OCI-LY7 (cell line): ENCODE measurements around the gene SERINC1. TPM values are rescaled to one million over a fixed set of nuclear protein-coding genes. Genes with fewer than 3 reads are reported as not detected.

Experiments used
- BruUV-seq: library from RNA; stranded (reverse); fragments of 400-500 nt; replicated peaks from 2 replicates; lab custom pipeline; 2021; lab: Mats Ljungman, UMichigan
- CTCF ChIA-PET: fragments of 300-600 bp; sonication (Branson Sonifier 250); formaldehyde crosslinking; loops from one replicate; lab custom pipeline; 2022; ENCODE audit warnings: antibody characterized with exemption; ENCODE audit not compliant: unreplicated experiment; lab: Charles Lee
- POLR2A ChIA-PET: fragments of 300-600 bp; sonication (Branson Sonifier 250); formaldehyde crosslinking; loops from one replicate; lab custom pipeline; 2022; ENCODE audit warnings: antibody characterized with exemption; lab: Charles Lee
- DNase-seq: peaks from one replicate; pipeline ENCODE4 v3.0.0-alpha.2; 2015; ENCODE audit warnings: low spot score
- H2AFZ ChIP-seq: fragments of 200-600 bp; sonication (generic), shearing (Covaris generic); 2 replicates; pipeline ENCODE4 v1.6.1; 2014; ENCODE audit warnings: mild to moderate bottlenecking, antibody characterized with exemption, low read length, moderate library complexity
- H3K27ac ChIP-seq: fragments of 200-600 bp; sonication (generic); 2 replicates; pipeline ENCODE4 v1.5.1; 2014; ENCODE audit warnings: mixed run types, low read depth, mild to moderate bottlenecking, moderate library complexity, low read length, inconsistent platforms; ENCODE audit not compliant: poor library complexity, severe bottlenecking
- H3K36me3 ChIP-seq: fragments of 200-600 bp; sonication (generic); 2 replicates; pipeline ENCODE4 v1.6.1; 2014; ENCODE audit warnings: mild to moderate bottlenecking, antibody characterized with exemption, low read length, moderate library complexity, mixed read lengths; ENCODE audit not compliant: insufficient read depth
- H3K4me1 ChIP-seq: fragments of 200-600 bp; sonication (generic); 2 replicates; pipeline ENCODE4 v1.5.1; 2014; ENCODE audit warnings: mild to moderate bottlenecking, low read length; ENCODE audit not compliant: insufficient read depth, poor library complexity, severe bottlenecking
- H3K4me2 ChIP-seq: fragments of 200-600 bp; sonication (generic); 2 replicates; pipeline ENCODE4 v1.6.1; 2014; ENCODE audit warnings: mild to moderate bottlenecking, low read length
- H3K4me3 ChIP-seq: fragments of 200-600 bp; sonication (generic); 2 replicates; pipeline ENCODE4 v1.5.1; 2014; ENCODE audit warnings: mild to moderate bottlenecking, low read depth, low read length; ENCODE audit not compliant: poor library complexity, severe bottlenecking
- H3K79me2 ChIP-seq: fragments of 200-600 bp; sonication (generic); 2 replicates; pipeline ENCODE4 v1.6.1; 2016; ENCODE audit warnings: low read depth, mild to moderate bottlenecking, low read length, moderate library complexity, mixed read lengths; ENCODE audit not compliant: insufficient read depth
- H3K9me2 ChIP-seq: fragments of 200-600 bp; sonication (generic); 2 replicates; pipeline ENCODE4 v1.6.1; 2016; ENCODE audit warnings: mild to moderate bottlenecking, low read length, mixed read lengths; ENCODE audit not compliant: insufficient read depth
- H3K9me3 ChIP-seq: fragments of 200-600 bp; sonication (generic); 2 replicates; pipeline ENCODE4 v1.6.1; 2014; ENCODE audit warnings: mild to moderate bottlenecking, mixed run types, low read length, mixed read lengths
- H4K20me1 ChIP-seq: fragments of 200-600 bp; sonication (generic); 2 replicates; pipeline ENCODE4 v1.6.1; 2014; ENCODE audit warnings: mild to moderate bottlenecking, antibody characterized with exemption, low read length, moderate library complexity, mixed read lengths; ENCODE audit not compliant: insufficient read depth
- EZH2phosphoT487 ChIP-seq: fragments of 200-600 bp; sonication (generic); IDR thresholded peaks from 2 replicates; pipeline ENCODE4 v1.6.1; 2018; ENCODE audit warnings: low read depth, borderline replicate concordance, mild to moderate bottlenecking, mixed run types, antibody characterized with exemption, low read length, moderate library complexity, mixed read lengths
- intact Hi-C: fragments of 100-400 bp; cut with micrococcal nuclease; formaldehyde crosslinking; loops from one replicate; pipeline ENCODE4 v1.10.0; 2022; ENCODE audit not compliant: unreplicated experiment
- total RNA-seq, 2 experiments: library from RNA; depleted of rRNA in 1 of 2; stranded (reverse); fragments of >200 nt in 1 of 2; shearing (Covaris generic) in 1 of 2; gene quantifications; 2 replicates each; pipeline ENCODE4 v1.2.3, GENCODE V29; 2014 to 2022
- TF ChIP-seq, protein P1 (sequence below): fragments of 200-600 bp; sonication (generic); conservative IDR thresholded peaks from 2 replicates; pipeline ENCODE4 v1.5.1; 2014; ENCODE audit warnings: mild to moderate bottlenecking, antibody characterized with exemption, low read length, moderate library complexity, mixed read lengths

SERINC1 gene
- total RNA-seq, 2 experiments from 2014 or later, result 12.8 to 26.0 TPM

DNA sequence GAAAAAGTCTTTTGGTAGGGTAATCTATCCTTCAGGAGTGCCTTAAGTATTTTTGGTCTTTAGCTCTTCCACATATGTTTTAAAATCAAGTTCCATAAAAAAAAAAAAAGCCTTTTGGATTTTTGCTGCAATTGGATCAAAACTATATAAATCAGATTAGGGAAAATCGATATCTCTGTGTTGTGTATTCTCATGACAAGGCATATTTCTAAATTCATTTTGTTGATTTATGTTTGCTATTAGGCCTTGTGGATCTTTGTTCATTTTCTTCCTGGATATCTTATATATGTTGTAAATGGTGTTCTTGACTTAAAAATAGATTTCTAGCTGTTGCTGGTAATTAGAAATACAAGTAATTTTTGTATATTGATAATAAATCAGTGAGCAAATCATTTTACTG, 63.4 kb downstream of the SERINC1 start:
- POLR2A ChIA-PET, result interaction anchor here (1.2 kb wide), 2 partner anchors 10 to 18 kb away, joined by 3 read pairs; no protein-coding TSS in a partner anchor
- Histone ChIP-seq H3K4me1 (no peaks in the 10 kb centered on the region), H3K79me2 (peaks cover 95% of the 10 kb centered on the region), H3K36me3 (peaks cover 50% of the 10 kb centered on the region), H2AFZ (no peak overlapping the region), H3K4me2 (no peak overlapping the region), H3K9me2 (no peaks in the 10 kb centered on the region), H3K27ac (no peak overlapping the region), H4K20me1 (peaks cover 19% of the 10 kb centered on the region), H3K4me3 (no peak overlapping the region), H3K9me3 (no peaks in the 10 kb centered on the region; the same call in 1 of the 2 replicates)
- no peak for DNase-seq
- CTCF ChIA-PET, result no interaction called here
- no peak for TF ChIP-seq EZH2phosphoT487
- TF ChIP-seq, protein P1, sequence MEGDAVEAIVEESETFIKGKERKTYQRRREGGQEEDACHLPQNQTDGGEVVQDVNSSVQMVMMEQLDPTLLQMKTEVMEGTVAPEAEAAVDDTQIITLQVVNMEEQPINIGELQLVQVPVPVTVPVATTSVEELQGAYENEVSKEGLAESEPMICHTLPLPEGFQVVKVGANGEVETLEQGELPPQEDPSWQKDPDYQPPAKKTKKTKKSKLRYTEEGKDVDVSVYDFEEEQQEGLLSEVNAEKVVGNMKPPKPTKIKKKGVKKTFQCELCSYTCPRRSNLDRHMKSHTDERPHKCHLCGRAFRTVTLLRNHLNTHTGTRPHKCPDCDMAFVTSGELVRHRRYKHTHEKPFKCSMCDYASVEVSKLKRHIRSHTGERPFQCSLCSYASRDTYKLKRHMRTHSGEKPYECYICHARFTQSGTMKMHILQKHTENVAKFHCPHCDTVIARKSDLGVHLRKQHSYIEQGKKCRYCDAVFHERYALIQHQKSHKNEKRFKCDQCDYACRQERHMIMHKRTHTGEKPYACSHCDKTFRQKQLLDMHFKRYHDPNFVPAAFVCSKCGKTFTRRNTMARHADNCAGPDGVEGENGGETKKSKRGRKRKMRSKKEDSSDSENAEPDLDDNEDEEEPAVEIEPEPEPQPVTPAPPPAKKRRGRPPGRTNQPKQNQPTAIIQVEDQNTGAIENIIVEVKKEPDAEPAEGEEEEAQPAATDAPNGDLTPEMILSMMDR, result no peak
- intact Hi-C loops, result no loop called here
- no TSS peak for BruUV-seq

DNA sequence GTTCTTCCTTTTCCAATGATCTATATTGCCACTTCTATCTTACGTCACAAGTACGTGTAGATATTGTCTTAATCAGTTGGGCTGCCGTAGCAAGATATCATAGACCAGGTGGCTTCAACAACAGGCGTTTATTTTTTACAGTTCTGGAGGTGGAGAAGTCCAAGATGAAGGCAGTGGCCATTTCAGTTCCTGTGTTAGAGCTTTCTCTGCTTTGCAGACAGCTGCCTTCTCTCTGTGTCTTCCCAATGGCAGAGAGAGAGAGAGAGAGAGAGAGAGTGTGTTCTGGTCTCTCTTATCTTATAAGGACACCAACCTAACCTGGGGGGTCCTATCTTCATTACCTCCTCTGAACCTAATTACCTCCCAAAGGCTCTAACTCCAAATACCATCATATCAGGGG, 63.9 kb downstream of the SERINC1 start:
- Histone ChIP-seq H3K9me3 (no peaks in the 10 kb centered on the region; the same call in 1 of the 2 replicates), H3K4me1 (no peaks in the 10 kb centered on the region), H3K4me2 (no peak overlapping the region), H4K20me1 (peaks cover 19% of the 10 kb centered on the region; the same call in 1 of the 2 replicates), H2AFZ (no peak overlapping the region), H3K36me3 (peaks cover 46% of the 10 kb centered on the region), H3K9me2 (no peaks in the 10 kb centered on the region), H3K79me2 (peaks cover 100% of the 10 kb centered on the region), H3K27ac (no peak overlapping the region), H3K4me3 (no peak overlapping the region)
- ChIA-PET CTCF (no interaction called here), POLR2A (interaction anchor here (1.2 kb wide), 2 partner anchors 11 to 17 kb away, joined by 3 read pairs; no protein-coding TSS in a partner anchor)
- intact Hi-C loops, result no loop called here
- BruUV-seq, result no TSS peak
- DNase-seq, result no peak
- TF ChIP-seq, protein P1, result no peak
- TF ChIP-seq EZH2phosphoT487, result no peak

DNA sequence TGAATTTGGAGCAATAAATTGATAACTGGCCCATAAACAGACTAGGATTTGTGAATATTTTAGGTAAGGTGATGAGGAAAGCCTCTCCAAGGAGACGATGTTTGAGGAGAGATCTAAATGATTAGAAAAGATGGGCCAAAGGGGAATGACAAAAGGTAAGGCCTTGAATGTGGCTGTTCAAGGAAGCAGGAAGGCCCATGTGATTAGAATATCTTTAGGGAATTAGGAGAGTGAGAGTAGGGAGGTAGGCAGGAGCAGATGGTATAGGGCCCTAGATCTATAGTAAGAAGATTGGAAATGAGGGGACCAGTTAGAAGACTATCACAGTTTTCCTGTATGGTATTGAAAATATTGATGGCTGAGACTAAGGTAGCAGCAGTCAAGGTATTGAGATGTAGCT, 65.4 kb downstream of the SERINC1 start:
- Histone ChIP-seq H3K9me3 (no peaks in the 10 kb centered on the region; the same call in 1 of the 2 replicates), H3K79me2 (peaks cover 100% of the 10 kb centered on the region), H3K36me3 (peaks cover 40% of the 10 kb centered on the region), H3K4me1 (peaks cover 7% of the 10 kb centered on the region), H4K20me1 (peaks cover 23% of the 10 kb centered on the region), H3K4me2 (no peak overlapping the region), H2AFZ (no peak overlapping the region), H3K4me3 (no peak overlapping the region), H3K9me2 (no peaks in the 10 kb centered on the region), H3K27ac (no peak overlapping the region)
- ChIA-PET CTCF (no interaction called here), POLR2A (interaction anchor here (1.2 to 2.4 kb wide), 4 partner anchors 10 to 25 kb away, joined by 4 to 5 read pairs (median 4); no protein-coding TSS in a partner anchor)
- no TSS peak for BruUV-seq
- intact Hi-C loops, result no loop called here
- TF ChIP-seq EZH2phosphoT487, result no peak
- TF ChIP-seq, protein P1, result no peak
- DNase-seq, result no peak
